Mucosa of gallbladder (tissue), 1 donor: ENCODE data around the gene APBA1. TPM values are rescaled to one million over a fixed set of nuclear protein-coding genes. Genes with fewer than 3 reads are reported as not detected.
A peak's percentile ranks its signal among the peaks of the same experiment; 100 is the strongest.
"Not testable (repeated sequence)": the region's sequence is repeated elsewhere in the genome, so short reads cannot be mapped to it uniquely, and the experiment has no call there.

ENCODE experiments used
- DNase-seq: peaks from one replicate; pipeline ENCODE4 v3.0.0-alpha.2; 2020; ENCODE audit warnings: low spot score
- total RNA-seq: library from RNA; stranded (reverse); gene quantifications from one replicate; pipeline ENCODE4 v1.2.1, GENCODE V29; 2021
- donor health status: DM: no; HTN: no; CAD: no.

The APBA1 gene
- total RNA-seq, 1 donor from 2014 or later: 10.7 TPM

DNA sequence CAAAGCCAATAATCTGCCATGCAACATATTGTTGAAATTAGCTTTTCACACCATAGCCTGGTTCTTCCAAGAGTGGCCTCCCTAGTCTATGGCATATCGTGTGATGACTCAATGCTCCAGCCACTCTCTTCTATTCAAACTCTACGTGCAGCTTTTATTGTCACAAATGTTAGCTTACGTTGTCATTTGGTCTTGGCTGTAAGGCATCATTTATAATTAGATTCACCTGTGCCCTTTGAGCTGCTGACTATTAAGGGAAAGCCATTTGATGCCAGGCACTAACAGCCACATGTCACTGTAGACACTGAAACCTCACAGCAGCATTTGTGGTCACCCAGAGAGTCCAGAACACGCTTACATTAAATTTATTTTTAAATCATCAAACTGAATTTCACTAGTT is 66.8 kb downstream of the APBA1 start:
- DNase-seq: no peak

DNA sequence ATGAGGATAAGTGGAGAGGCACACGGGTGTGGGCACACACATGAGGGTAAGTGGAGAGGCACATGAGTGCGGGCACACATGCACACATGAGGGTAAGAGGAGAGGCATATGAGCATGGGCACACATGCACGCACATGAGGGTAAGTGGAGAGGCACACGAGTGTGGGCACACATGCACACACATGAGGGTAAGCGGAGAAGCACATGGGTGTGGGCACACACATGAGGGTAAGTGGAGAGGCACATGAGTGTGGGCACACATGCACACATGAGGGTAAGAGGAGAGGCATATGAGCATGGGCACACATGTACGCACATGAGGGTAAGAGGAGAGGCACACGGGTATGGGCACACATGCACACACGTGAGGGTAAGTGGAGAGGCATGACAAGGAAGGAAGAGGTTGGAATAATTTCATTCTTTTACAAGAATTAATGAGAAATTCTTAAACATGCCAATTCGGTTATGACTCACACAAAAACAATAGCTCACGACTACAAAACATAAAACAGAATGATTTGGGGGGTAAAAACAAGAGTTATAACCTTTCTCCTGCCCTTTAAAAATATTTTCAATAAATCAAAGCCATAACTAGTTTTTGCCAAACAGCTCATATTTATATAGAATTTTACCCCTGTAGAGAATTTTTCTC is 67.5 kb downstream of the APBA1 start:
- DNase-seq: no peak

GRCh38 chr9:69603656-69604055 is 68.5 kb downstream of the APBA1 start:
- DNase-seq: no peak

DNA sequence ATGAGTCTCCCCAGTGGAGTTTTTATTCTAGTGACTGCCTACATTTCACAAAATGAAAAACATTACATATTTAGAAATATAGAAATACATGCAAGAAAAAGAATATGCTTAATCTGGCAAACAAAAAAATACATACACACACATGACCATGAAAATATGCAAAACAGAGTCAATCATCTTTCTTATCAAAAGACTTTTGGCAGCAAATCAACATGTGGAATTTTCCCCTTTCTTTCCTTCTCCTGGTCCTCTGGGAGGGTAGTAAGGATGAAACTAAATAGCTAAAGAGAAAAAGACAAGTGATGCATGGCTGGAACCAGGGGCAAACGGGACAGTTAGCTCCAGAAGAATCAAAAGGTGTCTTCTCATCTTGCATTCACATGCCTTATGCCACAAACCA is 69.4 kb downstream of the APBA1 start:
- no peak for DNase-seq

GRCh38 chr9:69601698-69602097 is 70.5 kb downstream of the APBA1 start:
- no peak for DNase-seq

GRCh38 chr9:69600314-69601047 is 71.7 kb downstream of the APBA1 start:
- no peak for DNase-seq

DNA sequence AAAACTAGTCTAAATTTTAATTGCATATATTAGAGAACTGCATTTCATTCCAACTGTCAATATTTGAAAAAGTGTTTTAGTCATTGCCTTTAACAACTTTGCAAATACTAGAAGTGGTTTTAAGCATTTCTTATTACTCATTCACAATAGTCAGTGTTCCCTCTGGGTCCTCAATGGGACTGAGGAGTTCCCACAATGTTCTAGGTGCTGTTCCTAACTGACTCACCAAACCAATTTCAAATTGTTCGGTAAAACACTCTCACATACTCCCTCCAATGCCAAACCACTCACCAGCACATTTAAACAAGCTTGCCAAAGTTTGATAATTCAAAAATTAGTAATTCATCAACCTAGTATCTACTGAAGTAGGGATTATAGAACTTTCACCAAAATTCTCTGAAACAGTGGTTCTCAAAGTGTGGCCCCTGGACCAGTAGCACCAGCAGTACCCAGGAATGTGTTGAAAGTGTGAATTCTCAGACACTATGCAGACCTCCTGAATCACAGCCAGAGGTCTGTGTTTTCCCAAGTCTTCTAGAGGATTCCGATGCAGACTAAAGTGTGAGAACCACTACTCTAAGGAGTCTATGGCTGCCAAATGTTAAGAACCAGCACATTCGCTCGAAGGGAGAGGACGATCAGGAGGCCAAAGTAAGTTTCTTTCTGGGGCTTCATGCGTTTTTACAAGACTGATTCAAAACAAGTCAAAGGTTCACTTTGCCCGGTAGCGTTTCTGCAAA is 72.8 kb downstream of the APBA1 start:
- no peak for DNase-seq

GRCh38 chr9:69596906-69597305 is 75.3 kb downstream of the APBA1 start:
- DNase-seq: not testable (repeated sequence)

DNA sequence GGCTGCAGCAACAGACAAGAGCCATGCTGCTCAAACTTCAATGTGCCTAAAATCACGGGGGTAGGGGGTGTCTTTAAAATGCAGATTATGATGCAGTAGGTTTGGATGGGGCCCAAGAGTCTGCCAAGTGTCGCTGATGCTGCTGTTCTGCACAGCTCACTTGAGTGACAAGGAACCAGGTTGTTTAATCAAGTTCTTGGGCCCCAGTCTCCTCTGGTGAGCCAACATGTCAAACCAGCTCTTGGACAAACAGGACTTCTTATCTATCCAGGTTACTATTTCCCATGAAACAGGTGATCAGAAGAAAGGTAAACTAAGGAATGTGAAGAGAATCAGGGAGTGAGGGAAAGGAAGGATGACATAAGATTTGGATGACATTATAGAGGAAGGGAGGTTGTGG is 78.0 kb downstream of the APBA1 start:
- DNase-seq: no peak

GRCh38 chr9:69593756-69594155 is 78.4 kb downstream of the APBA1 start:
- DNase-seq: no peak

DNA sequence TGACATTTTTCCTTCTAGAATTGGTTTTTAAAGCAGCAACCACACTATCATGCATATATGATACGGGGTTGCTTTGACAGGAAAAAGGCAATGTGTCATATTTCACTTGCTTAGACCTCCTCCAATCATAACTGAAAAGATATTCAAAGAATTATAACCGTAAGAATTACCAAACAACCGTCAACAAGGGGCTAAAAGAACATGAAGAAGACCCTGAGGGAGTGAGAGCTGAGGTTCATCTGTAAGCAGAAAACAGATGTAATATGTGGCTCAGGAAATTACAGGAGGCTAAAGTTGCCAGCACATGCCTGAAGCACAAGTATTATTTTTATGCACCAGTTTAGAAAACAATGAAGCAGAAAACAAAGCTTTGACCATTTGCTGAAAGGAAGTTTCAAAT is 78.9 kb downstream of the APBA1 start:
- DNase-seq: no peak

DNA sequence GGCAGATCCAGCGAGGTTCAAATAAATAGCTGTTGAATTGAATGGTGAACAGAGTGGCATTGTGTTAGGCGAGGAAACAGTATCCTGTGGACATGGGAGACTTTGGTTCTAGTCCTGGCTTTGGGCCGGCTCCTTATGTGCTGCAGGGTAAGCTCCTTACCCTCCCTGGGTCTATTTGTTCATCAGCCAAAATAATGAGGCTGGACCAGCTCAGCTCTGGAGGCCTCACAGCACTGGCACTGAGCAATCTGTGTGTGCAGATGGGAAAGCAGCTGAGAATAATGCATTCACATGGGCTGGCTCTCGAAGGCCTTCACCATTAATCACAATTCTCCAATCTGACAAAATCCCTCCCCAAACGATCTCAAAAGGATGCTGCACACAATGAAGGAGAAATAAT is 81.9 kb downstream of the APBA1 start:
- DNase-seq: no peak

DNA sequence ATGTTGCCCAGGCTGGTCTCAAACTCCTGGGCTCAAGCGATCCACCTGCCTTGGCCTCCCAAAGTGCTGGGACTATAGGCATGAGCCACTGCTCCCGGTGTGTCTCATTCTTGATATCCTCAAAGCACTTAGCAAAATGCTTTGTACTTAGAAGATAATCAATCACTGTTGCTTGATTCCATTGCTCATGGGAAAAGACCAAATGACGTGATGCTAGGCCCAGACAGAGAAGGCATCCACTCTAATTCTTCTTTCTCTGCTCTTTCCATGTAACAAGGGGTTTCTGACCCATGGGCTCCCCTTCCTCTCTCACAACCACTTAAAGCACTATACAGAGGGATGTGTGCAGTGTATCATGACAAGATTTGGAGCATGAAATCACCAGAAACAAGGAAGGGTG is 83.0 kb downstream of the APBA1 start:
- DNase-seq: no peak

DNA sequence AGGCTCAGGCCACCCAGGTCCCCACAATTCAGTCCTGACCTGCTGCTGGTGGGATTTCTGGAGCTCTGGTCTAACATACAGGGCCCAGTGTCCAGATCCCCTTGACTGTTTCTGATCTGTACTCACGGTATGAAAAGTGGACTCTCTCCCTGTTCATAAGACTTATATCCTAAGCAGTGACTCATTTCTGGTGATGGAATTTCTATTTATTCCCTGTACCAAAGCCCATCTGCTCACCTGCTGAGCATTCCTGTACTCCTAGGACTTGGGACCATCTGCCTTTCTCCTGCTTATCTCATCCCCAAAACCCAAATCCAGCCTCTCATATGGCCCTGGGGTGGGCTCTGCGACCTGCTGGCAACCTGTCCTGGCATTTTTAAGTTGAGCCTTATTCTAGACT is 86.6 kb downstream of the APBA1 start:
- no peak for DNase-seq

- DNase-seq: no peak
These were observed 87.4 kb downstream of the APBA1 start for GRCh38 chr9:69584759-69585158.

- DNase-seq: no peak
These were observed 88.4 kb downstream of the APBA1 start for GRCh38 chr9:69583645-69584234.

DNA sequence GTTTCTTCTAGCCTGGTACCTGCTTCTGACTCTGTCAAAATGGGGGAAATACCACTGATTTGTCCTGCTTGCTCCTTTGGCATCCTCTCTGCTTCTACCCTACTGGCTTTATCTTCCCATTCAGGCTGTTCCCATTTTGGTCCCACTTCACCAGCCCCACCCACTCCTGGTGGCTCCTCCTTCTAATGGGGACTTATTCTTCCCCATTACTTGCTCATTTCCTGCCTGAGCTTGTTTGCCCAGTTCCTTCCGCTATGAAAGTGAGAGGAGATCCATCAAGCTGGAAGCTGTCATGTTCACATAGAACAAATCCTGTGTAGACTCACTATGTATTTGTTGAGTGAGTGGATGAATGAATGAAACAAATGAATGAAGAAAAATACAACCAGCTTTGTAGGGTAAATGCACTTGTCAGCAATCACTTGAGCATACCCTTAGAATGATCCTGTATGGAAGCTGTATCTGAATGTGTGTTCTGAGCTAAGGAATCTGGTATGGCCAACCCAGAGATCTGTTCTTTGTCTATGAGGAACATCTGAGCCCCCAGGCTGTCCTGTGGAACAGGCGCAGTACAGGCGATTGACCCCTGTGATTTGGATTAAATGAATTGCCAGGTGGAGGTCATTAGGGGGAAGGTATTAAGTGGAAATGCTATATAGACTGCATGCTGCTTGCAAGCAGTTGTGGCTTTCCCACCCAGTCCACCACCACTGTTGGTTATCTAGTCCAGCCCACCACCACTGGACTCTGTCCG is 89.5 kb downstream of the APBA1 start:
- no peak for DNase-seq

GRCh38 chr9:69582018-69582417 is 90.2 kb downstream of the APBA1 start:
- no peak for DNase-seq

DNA sequence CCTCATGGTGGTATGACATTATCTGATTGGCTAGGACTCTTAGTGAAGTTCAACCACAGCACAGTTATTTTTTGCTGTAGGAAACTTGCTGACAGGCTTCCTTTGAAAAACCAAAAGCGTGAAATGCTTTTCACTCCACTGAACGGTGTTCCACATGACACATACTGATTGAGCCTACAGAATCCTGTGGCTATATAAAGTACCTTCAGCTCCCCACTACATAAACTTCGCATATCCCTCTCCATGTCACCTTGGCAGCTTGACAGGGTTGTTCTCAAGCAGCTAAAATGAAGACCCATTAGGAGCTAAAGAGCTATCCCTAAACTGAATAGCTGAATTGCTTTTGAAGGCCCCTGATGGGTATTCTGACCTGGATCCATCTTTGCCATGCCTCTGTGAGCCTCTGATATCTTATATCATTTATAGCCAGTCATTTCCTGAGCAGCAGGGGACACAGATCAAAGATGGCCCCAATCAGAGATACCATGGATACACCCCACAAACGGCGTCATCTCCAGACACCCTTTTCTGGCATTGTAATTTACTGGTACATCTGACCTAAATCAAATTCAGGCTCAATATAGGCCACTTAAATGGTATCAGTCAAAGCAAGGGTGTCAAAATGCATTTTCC is 91.5 kb downstream of the APBA1 start:
- no peak for DNase-seq

GRCh38 chr9:69579760-69580581 is 92.2 kb downstream of the APBA1 start:
- peak; percentile 56 for DNase-seq
